Effector memory CD8-positive, alpha-beta T cell (primary cell): Measurements from ENCODE around the gene SFRP4.

Source experiments
- ATAC-seq: fragments of 150-1000 bp; cut with Tn5 transposase; replicated peaks from 2 replicates; pipeline ENCODE4 v1.10.0; 2021; ENCODE audit warnings: mild to moderate bottlenecking, moderate library complexity
- DNase-seq, 3 experiments: peaks; one replicate each; pipeline ENCODE4 v3.0.0; 2021
- H3K27ac Mint-ChIP-seq, 2 donors: one replicate each; pipeline ENCODE4 v1.8.0; 2022; ENCODE audit warnings: mild to moderate bottlenecking in 2 of 2, mixed read lengths in 2 of 2, moderate library complexity in 2 of 2
- H3K27me3 Mint-ChIP-seq, 2 donors: one replicate each; pipeline ENCODE4 v1.8.0; 2022; ENCODE audit warnings: mixed read lengths in 2 of 2
- H3K36me3 Mint-ChIP-seq: one replicate; pipeline ENCODE4 v1.8.0; 2022; ENCODE audit warnings: mild to moderate bottlenecking, moderate library complexity, mixed read lengths; ENCODE audit not compliant: insufficient read depth
- H3K4me1 Mint-ChIP-seq, 2 donors: one replicate each; pipeline ENCODE4 v1.8.0; 2022; ENCODE audit warnings: low read depth in 2 of 2, mixed read lengths in 2 of 2
- H3K4me3 Mint-ChIP-seq, 2 donors: one replicate each; pipeline ENCODE4 v1.8.0; 2022; ENCODE audit warnings: mild to moderate bottlenecking in 2 of 2, mixed read lengths in 2 of 2, moderate library complexity in 2 of 2
- H3K9me3 Mint-ChIP-seq, 2 donors: one replicate each; pipeline ENCODE4 v1.8.0; 2022; ENCODE audit warnings: mixed read lengths in 2 of 2

SFRP4 gene

GRCh38 chr7:37943905-37944736 lies 27.5 kb upstream of the SFRP4 start:
- H3K27ac Mint-ChIP-seq: no peak overlapping the region
- H3K4me3 Mint-ChIP-seq: no peak overlapping the region
- peaks cover 9 to 18% of the 10 kb centered on the region in 2 donors for H3K27me3 Mint-ChIP-seq
- no peaks in the 10 kb centered on the region for H3K36me3 Mint-ChIP-seq
- H3K9me3 Mint-ChIP-seq: no peaks in the 10 kb centered on the region
- no peaks in the 10 kb centered on the region for H3K4me1 Mint-ChIP-seq
- DNase-seq: no peak
- no peak for ATAC-seq

GRCh38 chr7:37942934-37943610 lies 26.5 kb upstream of the SFRP4 start:
- no peak for DNase-seq
- no peak for ATAC-seq
- Mint-ChIP-seq H3K27me3 (peaks cover 9 to 18% of the 10 kb centered on the region in 2 donors), H3K4me1 (no peaks in the 10 kb centered on the region), H3K4me3 (no peak overlapping the region), H3K27ac (no peak overlapping the region), H3K9me3 (no peaks in the 10 kb centered on the region), H3K36me3 (no peaks in the 10 kb centered on the region)

DNA sequence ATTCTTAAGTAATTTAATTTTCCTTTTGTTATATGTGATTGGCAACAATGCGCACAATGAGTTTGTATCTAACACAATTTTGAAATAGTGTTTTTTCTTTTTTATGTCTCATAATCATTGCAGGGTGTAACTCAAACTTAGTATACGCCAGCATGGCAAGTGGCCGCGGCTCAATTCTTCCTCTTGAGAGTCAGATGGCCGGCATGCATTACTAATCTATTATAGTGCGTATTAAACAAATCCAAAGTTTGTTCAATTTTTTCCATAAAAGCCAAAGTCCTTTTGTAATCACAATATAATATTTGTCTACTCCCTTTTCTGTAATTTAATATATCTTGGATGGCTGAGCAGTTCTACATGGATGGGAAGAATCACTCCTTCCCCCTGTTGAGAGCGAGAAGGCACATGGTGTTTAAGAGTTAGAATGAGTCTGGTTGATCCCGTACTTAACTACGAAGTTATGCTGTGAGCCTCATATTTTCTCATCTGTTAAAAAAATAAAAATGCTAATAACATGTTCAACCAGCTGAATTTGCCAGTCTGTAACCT lies 16.5 kb upstream of the SFRP4 start:
- peaks cover 0 to 3% of the 10 kb centered on the region in 2 donors for H3K9me3 Mint-ChIP-seq
- no peak overlapping the region for H3K27ac Mint-ChIP-seq
- H3K27me3 Mint-ChIP-seq: peaks cover 6 to 15% of the 10 kb centered on the region in 2 donors
- DNase-seq (no peak), ATAC-seq (no peak)
- H3K4me3 Mint-ChIP-seq: no peak overlapping the region
- no peaks in the 10 kb centered on the region for H3K36me3 Mint-ChIP-seq
- H3K4me1 Mint-ChIP-seq: no peaks in the 10 kb centered on the region

DNA sequence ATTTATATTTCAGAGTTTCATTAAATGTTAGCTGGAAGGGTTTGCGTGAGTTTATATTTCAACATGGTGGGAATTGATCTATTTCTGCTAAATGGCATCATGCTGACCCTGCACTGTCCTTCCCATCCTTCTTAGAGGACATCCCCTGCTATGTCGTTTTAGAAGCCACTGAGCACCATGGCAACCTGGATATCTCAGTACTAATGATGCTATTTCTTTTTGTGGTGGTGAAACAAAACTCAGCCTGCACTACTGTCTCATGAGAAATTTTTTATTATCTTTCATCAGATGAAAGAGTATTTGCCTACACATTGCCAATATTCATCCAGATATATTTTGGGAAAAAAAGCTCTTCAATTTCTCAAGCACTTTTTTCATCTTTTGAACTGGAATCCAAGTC lies 15.9 kb upstream of the SFRP4 start:
- peaks cover 6 to 15% of the 10 kb centered on the region in 2 donors for H3K27me3 Mint-ChIP-seq
- H3K9me3 Mint-ChIP-seq: peaks cover 0 to 3% of the 10 kb centered on the region in 2 donors
- no peaks in the 10 kb centered on the region for H3K4me1 Mint-ChIP-seq
- no peaks in the 10 kb centered on the region for H3K36me3 Mint-ChIP-seq
- DNase-seq (no peak), ATAC-seq (no peak)
- no peak overlapping the region for H3K27ac Mint-ChIP-seq
- no peak overlapping the region for H3K4me3 Mint-ChIP-seq

- H3K36me3 Mint-ChIP-seq: no peaks in the 10 kb centered on the region
- peaks cover 0 to 1% of the 10 kb centered on the region in 2 donors for H3K9me3 Mint-ChIP-seq
- DNase-seq: no peak
These were observed 13.8 kb upstream of the SFRP4 start for GRCh38 chr7:37930226-37930948.

GRCh38 chr7:37928878-37929277 lies 12.3 kb upstream of the SFRP4 start:
- ATAC-seq (no peak), DNase-seq (no peak)
- peaks cover 0 to 1% of the 10 kb centered on the region in 2 donors for H3K9me3 Mint-ChIP-seq
- no peak overlapping the region for H3K27ac Mint-ChIP-seq
- H3K36me3 Mint-ChIP-seq: no peaks in the 10 kb centered on the region
- peaks cover 6 to 7% of the 10 kb centered on the region in 2 donors for H3K27me3 Mint-ChIP-seq
- H3K4me1 Mint-ChIP-seq: no peaks in the 10 kb centered on the region
- no peak overlapping the region for H3K4me3 Mint-ChIP-seq

More at GRCh38 chr7:37930226-37930948, 13.8 kb upstream of the SFRP4 start:
- Mint-ChIP-seq H3K27ac (no peak overlapping the region), H3K4me3 (no peak overlapping the region), H3K27me3 (peaks cover 6% of the 10 kb centered on the region in 2 donors), H3K4me1 (no peaks in the 10 kb centered on the region)
- ATAC-seq: no peak

DNA sequence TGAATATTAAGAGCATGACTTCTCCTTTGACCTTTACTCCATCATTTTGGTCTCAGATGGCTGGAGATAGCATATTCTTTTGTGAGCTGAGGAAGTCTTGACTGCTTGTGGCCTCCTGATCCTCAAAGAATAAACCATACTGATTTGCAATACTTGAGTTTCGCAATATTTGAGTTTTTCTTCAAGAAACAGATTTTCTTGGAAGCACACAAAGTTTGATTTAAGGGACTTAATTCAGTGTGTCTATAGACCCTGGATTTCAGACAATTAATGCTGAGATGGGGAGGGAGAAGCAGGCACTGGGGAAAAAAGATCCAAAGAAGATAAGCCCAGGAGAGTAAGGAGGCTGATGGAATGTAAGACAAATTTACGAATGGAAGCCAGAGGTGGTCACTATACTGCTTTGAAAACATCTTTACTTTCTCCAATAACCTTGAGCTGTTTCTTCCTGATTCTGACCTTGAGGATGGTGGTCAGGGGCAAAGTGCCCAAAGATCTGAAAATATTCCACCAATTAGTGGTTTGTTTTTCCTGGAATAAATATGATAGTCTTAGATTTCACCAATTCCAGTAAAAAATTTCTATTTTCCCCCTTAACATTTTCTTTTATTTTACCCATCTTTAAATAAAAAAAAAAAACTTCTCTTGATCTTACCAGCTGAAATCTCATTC lies 11.3 kb upstream of the SFRP4 start:
- H3K27ac Mint-ChIP-seq: no peak overlapping the region
- DNase-seq (no peak), ATAC-seq (no peak)
- H3K4me3 Mint-ChIP-seq: no peak overlapping the region
- peaks cover 12 to 17% of the 10 kb centered on the region in 2 donors for H3K27me3 Mint-ChIP-seq
- peaks cover 0 to 1% of the 10 kb centered on the region in 2 donors for H3K9me3 Mint-ChIP-seq
- H3K4me1 Mint-ChIP-seq: no peaks in the 10 kb centered on the region
- no peaks in the 10 kb centered on the region for H3K36me3 Mint-ChIP-seq

DNA sequence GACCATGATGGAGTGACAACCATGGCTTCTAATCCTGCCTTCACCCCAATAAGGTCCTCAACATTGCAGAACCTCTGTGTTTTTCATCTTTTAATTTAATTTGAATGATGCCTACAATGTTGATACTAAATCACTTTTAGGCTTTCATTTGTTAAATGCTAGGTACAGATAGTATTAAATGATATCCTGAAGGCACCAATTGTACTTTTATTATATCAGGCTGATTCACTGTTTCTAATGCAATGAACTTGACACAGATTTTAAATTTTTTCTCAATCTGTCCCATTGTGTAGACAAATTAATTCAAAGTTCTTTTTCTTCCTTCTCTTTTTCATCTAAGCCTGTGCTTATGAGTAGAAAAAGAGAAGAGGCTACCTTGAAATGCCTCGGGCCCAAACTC lies 9.0 kb upstream of the SFRP4 start:
- no peaks in the 10 kb centered on the region for H3K36me3 Mint-ChIP-seq

GRCh38 chr7:37924491-37925041 lies 7.9 kb upstream of the SFRP4 start:
- Mint-ChIP-seq H3K4me3 (no peak overlapping the region), H3K36me3 (peaks cover 3% of the 10 kb centered on the region), H3K27me3 (peaks cover 27 to 38% of the 10 kb centered on the region in 2 donors), H3K4me1 (peaks cover 9 to 12% of the 10 kb centered on the region in 2 donors), H3K27ac (no peak overlapping the region), H3K9me3 (peaks cover 0 to 1% of the 10 kb centered on the region in 2 donors)
- ATAC-seq (no peak), DNase-seq (no peak)

More for the DNA sequence above, 9.0 kb upstream of the SFRP4 start:
- Mint-ChIP-seq H3K4me3 (no peak overlapping the region), H3K4me1 (peaks cover 4 to 7% of the 10 kb centered on the region in 2 donors), H3K27me3 (peaks cover 23 to 33% of the 10 kb centered on the region in 2 donors), H3K27ac (no peak overlapping the region), H3K9me3 (peaks cover 0 to 1% of the 10 kb centered on the region in 2 donors)
- ATAC-seq (no peak), DNase-seq (no peak)

GRCh38 chr7:37923996-37924395 lies 7.4 kb upstream of the SFRP4 start:
- H3K27ac Mint-ChIP-seq: no peak overlapping the region
- H3K27me3 Mint-ChIP-seq: peaks cover 33 to 43% of the 10 kb centered on the region in 2 donors
- ATAC-seq: no peak
- peaks cover 3% of the 10 kb centered on the region for H3K36me3 Mint-ChIP-seq
- H3K9me3 Mint-ChIP-seq: peaks cover 0 to 1% of the 10 kb centered on the region in 2 donors
- H3K4me3 Mint-ChIP-seq: no peak overlapping the region
- DNase-seq: no peak
- peaks cover 9 to 12% of the 10 kb centered on the region in 2 donors for H3K4me1 Mint-ChIP-seq

GRCh38 chr7:37921876-37922275 lies 5.3 kb upstream of the SFRP4 start:
- H3K36me3 Mint-ChIP-seq: peaks cover 3% of the 10 kb centered on the region
- H3K4me3 Mint-ChIP-seq: peak overlapping the region; percentile 70 to 83
- peaks cover 0 to 1% of the 10 kb centered on the region in 2 donors for H3K9me3 Mint-ChIP-seq
- no peak for DNase-seq
- peaks cover 15 to 21% of the 10 kb centered on the region in 2 donors for H3K4me1 Mint-ChIP-seq
- no peak for ATAC-seq
- H3K27me3 Mint-ChIP-seq: peaks cover 51 to 60% of the 10 kb centered on the region in 2 donors
- no peak overlapping the region for H3K27ac Mint-ChIP-seq
